A549 (cell line): ENCODE results near the gene SAMM50. TPM values are rescaled to one million over a fixed set of nuclear protein-coding genes. Genes with fewer than 3 reads are reported as not detected.

Source experiments
- ATAC-seq, 2 experiments: fragments of 200-7000 bp in 1 of 2; fragments of >200 bp in 1 of 2; cut with Nextera tagmentation in 1 of 2; cut with Tn5 transposase in 1 of 2; 3 replicates each; pipeline versions ENCODE4 v1.8.0 to v1.9.1; 2018 to 2020; ENCODE audit warnings: mild to moderate bottlenecking in 1 of 2, moderate library complexity in 1 of 2
- CTCF ChIA-PET: fragments of 300-600 bp; sonication (Branson Sonifier 250); formaldehyde crosslinking; extraction: SDS; loops from one replicate; lab custom pipeline; 2021; ENCODE audit warnings: antibody characterized with exemption, inconsistent platforms; lab: Yijun Ruan, JAX
- POLR2A ChIA-PET: fragments of 350-600 bp; formaldehyde crosslinking; extraction: SDS; loops from one replicate; lab custom pipeline; 2021; ENCODE audit warnings: antibody characterized with exemption, inconsistent platforms; lab: Yijun Ruan, JAX
- DNase-seq, 2 experiments: peaks; one replicate each; pipeline versions ENCODE4 v3.0.0 to v3.0.0-alpha.2; 2011 to 2016; ENCODE audit warnings: low read depth in 1 of 2, low spot score in 1 of 2
- FAIRE-seq: peaks from 2 replicates; lab custom pipeline; 2011; peaks lifted over from hg19 to GRCh38; lab: Jason Lieb, UNC
- H3K27ac ChIP-seq, 2 experiments: fragments of >200 bp; sonication (Bioruptor Twin); formaldehyde crosslinking; 3 replicates each; pipeline ENCODE4 v1.5.1; 2016 to 2017
- H3K4me1 ChIP-seq: fragments of >200 bp; sonication (Bioruptor Twin); formaldehyde crosslinking; 3 replicates; pipeline ENCODE4 v1.6.1; 2016
- H3K4me2 ChIP-seq: fragments of >200 bp; sonication (Bioruptor Twin); formaldehyde crosslinking; 3 replicates; pipeline ENCODE4 v1.6.1; 2016
- H3K4me3 ChIP-seq: fragments of >200 bp; sonication (Bioruptor Twin); formaldehyde crosslinking; 3 replicates; pipeline ENCODE4 v1.5.1; 2016
- H3K9me3 ChIP-seq: fragments of >200 bp; sonication (Bioruptor Twin); formaldehyde crosslinking; 3 replicates; pipeline ENCODE4 v1.6.1; 2016
- BHLHE40 ChIP-seq: IDR thresholded peaks from 2 replicates; pipeline ENCODE4 v1.6.1; 2012; ENCODE audit warnings: low read depth, low read length, inconsistent platforms
- CBX2 ChIP-seq: fragments of 200-600 bp; sonication (generic); IDR thresholded peaks from 2 replicates; pipeline ENCODE4 v1.6.1; 2016; ENCODE audit warnings: low read depth, mild to moderate bottlenecking, borderline replicate concordance
- CBX8 ChIP-seq: fragments of 200-600 bp; sonication (generic); IDR thresholded peaks from 2 replicates; pipeline ENCODE4 v1.6.1; 2016
- CTCF ChIP-seq: fragments of >200 bp; sonication (Bioruptor Twin); formaldehyde crosslinking; IDR thresholded peaks from 3 replicates; pipeline ENCODE4 v1.5.1; 2016
- EHMT2 ChIP-seq: fragments of 200-600 bp; sonication (generic); IDR thresholded peaks from 2 replicates; pipeline ENCODE4 v1.6.1; 2016; ENCODE audit warnings: antibody characterized with exemption, low read depth, mild to moderate bottlenecking, moderate library complexity
- ELK1 ChIP-seq: fragments of 150-350 bp; IDR thresholded peaks from 2 replicates; pipeline ENCODE4 v1.6.1; 2014; ENCODE audit warnings: low read depth, mild to moderate bottlenecking, low read length
- FOSL2 ChIP-seq, 2 experiments: fragments of 450-650 bp in 1 of 2; fragments of >200 bp in 1 of 2; sonication (Bioruptor Twin) in 1 of 2; formaldehyde crosslinking; IDR thresholded peaks; 2 replicates each; pipeline versions ENCODE4 v1.5.0 to v1.6.1; 2016 to 2020; ENCODE audit warnings: mild to moderate bottlenecking in 1 of 2, moderate library complexity in 1 of 2
- GATA3 ChIP-seq: IDR thresholded peaks from 2 replicates; pipeline ENCODE4 v1.6.1; 2012; ENCODE audit warnings: borderline replicate concordance
- HOXB13 ChIP-seq: fragments of 250-450 bp; sonication (Bioruptor Pico); IDR thresholded peaks from 2 replicates; pipeline ENCODE4 v1.5.0; 2020; ENCODE audit warnings: low read depth, mild to moderate bottlenecking, moderate library complexity
- JUN ChIP-seq, 2 experiments: fragments of >200 bp; sonication (Bioruptor Twin); formaldehyde crosslinking; IDR thresholded peaks; 2 replicates in 1 of 2; 3 replicates in 1 of 2; pipeline ENCODE4 v1.6.1; 2016 to 2017
- JUNB ChIP-seq: fragments of >200 bp; sonication (Bioruptor Twin); formaldehyde crosslinking; IDR thresholded peaks from 2 replicates; pipeline ENCODE4 v1.6.1; 2016
- MAZ ChIP-seq: fragments of 150-350 bp; IDR thresholded peaks from 2 replicates; pipeline ENCODE4 v1.6.1; 2014; ENCODE audit warnings: antibody characterized with exemption, low read depth, low read length, borderline replicate concordance
- MYC ChIP-seq: IDR thresholded peaks from 2 replicates; pipeline ENCODE4 v1.6.1; 2012; ENCODE audit warnings: mild to moderate bottlenecking, inconsistent platforms, low read length, improper control_type of control experiment, borderline replicate concordance
- NPAS2 ChIP-seq: fragments of 250-450 bp; sonication (Bioruptor Pico); IDR thresholded peaks from 2 replicates; pipeline ENCODE4 v1.8.0; 2022; ENCODE audit warnings: mild to moderate bottlenecking, moderate library complexity, borderline replicate concordance
- RFX5 ChIP-seq: fragments of 450-650 bp; IDR thresholded peaks from 2 replicates; pipeline ENCODE4 v1.7.1; 2014; ENCODE audit warnings: antibody characterized with exemption, mild to moderate bottlenecking, moderate library complexity
- RNF2 ChIP-seq: fragments of 200-600 bp; sonication (generic); IDR thresholded peaks from 2 replicates; pipeline ENCODE4 v1.6.1; 2016; ENCODE audit warnings: low read depth, mild to moderate bottlenecking, antibody characterized with exemption, moderate library complexity, borderline replicate concordance
- SMC3 ChIP-seq: fragments of >200 bp; sonication (Bioruptor Twin); formaldehyde crosslinking; IDR thresholded peaks from 3 replicates; pipeline ENCODE4 v1.6.1; 2018; ENCODE audit warnings: inconsistent platforms
- SREBF2 ChIP-seq: fragments of 450-650 bp; IDR thresholded peaks from 2 replicates; pipeline ENCODE4 v1.6.1; 2014; ENCODE audit warnings: mild to moderate bottlenecking, moderate library complexity
- TFCP2L1 ChIP-seq: fragments of 250-450 bp; sonication (Bioruptor Pico); IDR thresholded peaks from 2 replicates; pipeline ENCODE4 v1.5.0; 2021; ENCODE audit warnings: mild to moderate bottlenecking
- TP53 ChIP-seq: fragments of 250-450 bp; sonication (Bioruptor Pico); IDR thresholded peaks from 2 replicates; pipeline ENCODE4 v1.5.0; 2021; ENCODE audit warnings: mild to moderate bottlenecking, moderate library complexity
- ZC3H11A ChIP-seq: fragments of 450-650 bp; IDR thresholded peaks from 2 replicates; pipeline ENCODE4 v1.6.1; 2014; ENCODE audit warnings: antibody characterized with exemption, mild to moderate bottlenecking
- WGBS: methylation state at CpG from one replicate; pipeline ENCODE4 v1.1.6; 2017; ENCODE audit errors: missing lambda C conversion rate; 5-methylcytosine and 5-hydroxymethylcytosine counted together
- polyA plus RNA-seq, 4 experiments: library from polyadenylated mRNA; depleted of rRNA in 3 of 4; stranded (reverse); fragments of >200 nt; fragmentation: RNase III in 1 of 4; extraction: RNeasy Plus Mini Kit Qiagen cat#74134 plus additional on column Dnase treatment in 1 of 4; gene quantifications; 2 replicates in 3 of 4; 3 replicates in 1 of 4; pipeline ENCODE4 v1.2.3, GENCODE V29; 2011 to 2017
- TF ChIP-seq, protein P1 (sequence below): fragments of 250-450 bp; sonication (Bioruptor Pico); IDR thresholded peaks from 2 replicates; pipeline ENCODE4 v1.5.0; 2020; ENCODE audit warnings: low read depth, mild to moderate bottlenecking, moderate library complexity
- TF ChIP-seq, protein P2 (sequence below): fragments of 250-450 bp; sonication (Bioruptor Pico); IDR thresholded peaks from 2 replicates; pipeline ENCODE4 v1.5.0; 2021; ENCODE audit warnings: mild to moderate bottlenecking, moderate library complexity, borderline replicate concordance
- TF ChIP-seq, protein P3 (sequence below): fragments of >200 bp; sonication (Bioruptor Twin); formaldehyde crosslinking; IDR thresholded peaks from 3 replicates; pipeline ENCODE4 v1.6.1; 2016
- TF ChIP-seq, protein P4 (sequence below): IDR thresholded peaks from 2 replicates; pipeline ENCODE4 v1.6.1; 2012; ENCODE audit warnings: low read depth, borderline replicate concordance

Gene SAMM50
- polyA plus RNA-seq, 2 of the 4 experiments (the other 2 are of a cell fraction): 49.3 to 51.4 TPM

GRCh38 chr22:44026630-44027511, 71.6 kb downstream of the SAMM50 start:
- Histone ChIP-seq H3K4me1 (peaks cover 31% of the 10 kb centered on the region), H3K4me3 (no peak overlapping the region), H3K4me2 (no peak overlapping the region), H3K27ac (no peak overlapping the region), H3K9me3 (no peaks in the 10 kb centered on the region)
- POLR2A ChIA-PET: interaction anchor here (0.9 kb wide), 1 partner anchor 11 kb away, joined by 3 read pairs; no protein-coding TSS in a partner anchor
- no peak for DNase-seq
- TF ChIP-seq JUN (IDR thresholded peaks at IDR 0.05) (no peak), GATA3 (no peak), MAZ (no peak), NPAS2 (CRISPR knock-in tag) (no peak), SMC3 (no peak), CBX8 (no peak), TP53 (no peak), SREBF2 (no peak), FOSL2 (IDR thresholded peaks at IDR 0.05) (no peak), FOSL2 (CRISPR knock-in tag; IDR thresholded peaks at IDR 0.05) (no peak), TFCP2L1 (CRISPR knock-in tag) (no peak), MYC (no peak), CBX2 (no peak), ZC3H11A (no peak), HOXB13 (no peak), ELK1 (no peak), RNF2 (no peak), JUNB (no peak)
- TF ChIP-seq, protein P1, sequence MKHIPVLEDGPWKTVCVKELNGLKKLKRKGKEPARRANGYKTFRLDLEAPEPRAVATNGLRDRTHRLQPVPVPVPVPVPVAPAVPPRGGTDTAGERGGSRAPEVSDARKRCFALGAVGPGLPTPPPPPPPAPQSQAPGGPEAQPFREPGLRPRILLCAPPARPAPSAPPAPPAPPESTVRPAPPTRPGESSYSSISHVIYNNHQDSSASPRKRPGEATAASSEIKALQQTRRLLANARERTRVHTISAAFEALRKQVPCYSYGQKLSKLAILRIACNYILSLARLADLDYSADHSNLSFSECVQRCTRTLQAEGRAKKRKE: no peak
- TF ChIP-seq, protein P2, sequence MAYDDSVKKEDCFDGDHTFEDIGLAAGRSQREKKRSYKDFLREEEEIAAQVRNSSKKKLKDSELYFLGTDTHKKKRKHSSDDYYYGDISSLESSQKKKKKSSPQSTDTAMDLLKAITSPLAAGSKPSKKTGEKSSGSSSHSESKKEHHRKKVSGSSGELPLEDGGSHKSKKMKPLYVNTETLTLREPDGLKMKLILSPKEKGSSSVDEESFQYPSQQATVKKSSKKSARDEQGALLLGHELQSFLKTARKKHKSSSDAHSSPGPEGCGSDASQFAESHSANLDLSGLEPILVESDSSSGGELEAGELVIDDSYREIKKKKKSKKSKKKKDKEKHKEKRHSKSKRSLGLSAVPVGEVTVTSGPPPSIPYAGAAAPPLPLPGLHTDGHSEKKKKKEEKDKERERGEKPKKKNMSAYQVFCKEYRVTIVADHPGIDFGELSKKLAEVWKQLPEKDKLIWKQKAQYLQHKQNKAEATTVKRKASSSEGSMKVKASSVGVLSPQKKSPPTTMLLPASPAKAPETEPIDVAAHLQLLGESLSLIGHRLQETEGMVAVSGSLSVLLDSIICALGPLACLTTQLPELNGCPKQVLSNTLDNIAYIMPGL (CRISPR knock-in tag): no peak
- TF ChIP-seq, protein P3, sequence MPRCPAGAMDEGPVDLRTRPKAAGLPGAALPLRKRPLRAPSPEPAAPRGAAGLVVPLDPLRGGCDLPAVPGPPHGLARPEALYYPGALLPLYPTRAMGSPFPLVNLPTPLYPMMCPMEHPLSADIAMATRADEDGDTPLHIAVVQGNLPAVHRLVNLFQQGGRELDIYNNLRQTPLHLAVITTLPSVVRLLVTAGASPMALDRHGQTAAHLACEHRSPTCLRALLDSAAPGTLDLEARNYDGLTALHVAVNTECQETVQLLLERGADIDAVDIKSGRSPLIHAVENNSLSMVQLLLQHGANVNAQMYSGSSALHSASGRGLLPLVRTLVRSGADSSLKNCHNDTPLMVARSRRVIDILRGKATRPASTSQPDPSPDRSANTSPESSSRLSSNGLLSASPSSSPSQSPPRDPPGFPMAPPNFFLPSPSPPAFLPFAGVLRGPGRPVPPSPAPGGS: no peak
- ATAC-seq: no peak
- WGBS: 95% methylated on average over 21 of the region's 28 CpGs
- FAIRE-seq: no peak
- CTCF ChIA-PET: interaction anchor here (0.6 to 1.6 kb wide), 4 partner anchors 24 to 597 kb away, joined by 3 read pairs; no protein-coding TSS in a partner anchor

DNA sequence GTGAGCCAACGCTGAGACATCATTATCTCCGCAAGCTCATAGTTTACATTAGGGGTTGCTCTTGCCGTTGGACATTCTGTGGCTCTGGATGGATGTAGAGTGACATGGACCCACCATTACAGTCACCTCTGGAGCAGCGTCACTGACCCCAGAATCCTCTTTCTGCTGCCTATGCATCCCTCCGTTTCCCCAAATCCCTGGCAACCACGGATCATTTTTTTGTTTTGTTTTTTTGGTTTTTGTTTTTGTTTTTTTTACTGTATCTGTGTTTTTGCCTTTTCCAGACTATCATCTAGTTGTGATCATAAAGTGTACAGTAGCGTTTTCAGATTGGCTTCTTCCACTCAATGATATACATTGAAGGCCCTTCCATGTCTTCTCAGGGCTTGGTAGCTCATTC, 72.8 kb downstream of the SAMM50 start:
- FAIRE-seq (no peak), ATAC-seq (no peak), DNase-seq (no peak)
- peaks cover 19% of the 10 kb centered on the region for H3K4me1 ChIP-seq
- TF ChIP-seq, protein P4, sequence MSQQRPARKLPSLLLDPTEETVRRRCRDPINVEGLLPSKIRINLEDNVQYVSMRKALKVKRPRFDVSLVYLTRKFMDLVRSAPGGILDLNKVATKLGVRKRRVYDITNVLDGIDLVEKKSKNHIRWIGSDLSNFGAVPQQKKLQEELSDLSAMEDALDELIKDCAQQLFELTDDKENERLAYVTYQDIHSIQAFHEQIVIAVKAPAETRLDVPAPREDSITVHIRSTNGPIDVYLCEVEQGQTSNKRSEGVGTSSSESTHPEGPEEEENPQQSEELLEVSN: no peak
- TF ChIP-seq SREBF2 (no peak), RFX5 (no peak), BHLHE40 (no peak), EHMT2 (no peak), CTCF (no peak)
- CTCF ChIA-PET: interaction anchor here (1.6 kb wide), 1 partner anchor 596 kb away, joined by 3 read pairs; no protein-coding TSS in a partner anchor
- H3K27ac ChIP-seq: no peak overlapping the region
- POLR2A ChIA-PET: interaction anchor here (0.9 kb wide), 1 partner anchor 10 kb away, joined by 3 read pairs; no protein-coding TSS in a partner anchor
- no peak overlapping the region for H3K4me3 ChIP-seq
- no peaks in the 10 kb centered on the region for H3K9me3 ChIP-seq
- no peak overlapping the region for H3K4me2 ChIP-seq
- WGBS: 88% methylated on average over 7 of the region's 7 CpGs
